HFF-Myc (cell line): ENCODE results near the gene MCEE.
"Not testable (repeated sequence)": the region's sequence is repeated elsewhere in the genome, so short reads cannot be mapped to it uniquely, and the experiment has no call there.

Source experiments
- DNase-seq: peaks from one replicate; pipeline ENCODE4 v3.0.0-alpha.2; 2011; ENCODE audit warnings: low read depth; ENCODE audit errors: extremely low read depth
- H3K4me3 ChIP-seq: replicated peaks from 2 replicates; pipeline ENCODE4 v1.5.1; 2011; ENCODE audit warnings: low read depth, mild to moderate bottlenecking, control low read depth, low read length
- TF ChIP-seq, protein P1 (sequence below): IDR thresholded peaks from 2 replicates; pipeline ENCODE4 v1.5.1; 2012; ENCODE audit warnings: mild to moderate bottlenecking, low read depth, low read length, control low read depth; ENCODE audit errors: missing control alignments

Gene MCEE

DNA sequence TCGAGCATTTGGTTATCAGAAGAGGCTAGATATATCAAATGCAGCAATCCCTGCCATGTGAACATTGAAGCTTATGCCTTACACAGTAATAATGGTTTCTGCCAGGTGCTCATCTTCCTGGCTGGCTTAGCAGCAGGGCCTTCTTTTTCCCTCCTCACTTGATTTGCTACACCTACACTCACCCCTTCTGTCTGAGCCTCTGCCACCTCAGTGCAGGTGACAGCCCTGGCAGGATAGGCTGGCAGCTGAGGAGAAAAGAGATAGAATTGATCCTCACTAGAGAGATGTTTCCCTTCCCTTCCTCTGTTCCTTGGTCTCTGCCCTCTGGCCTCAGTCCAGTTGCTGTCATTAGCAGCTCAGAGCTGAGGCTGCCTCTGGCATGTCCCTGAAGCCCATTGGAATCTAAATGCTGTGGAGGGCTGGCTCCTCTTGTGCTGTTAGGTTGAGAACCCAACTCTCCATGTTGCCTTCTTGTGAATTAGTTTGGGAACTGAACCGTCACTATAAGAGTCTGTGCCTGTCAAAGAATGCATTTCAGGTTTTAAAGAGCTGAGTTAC lies 18.6 kb upstream of the MCEE start:
- TF ChIP-seq, protein P1, sequence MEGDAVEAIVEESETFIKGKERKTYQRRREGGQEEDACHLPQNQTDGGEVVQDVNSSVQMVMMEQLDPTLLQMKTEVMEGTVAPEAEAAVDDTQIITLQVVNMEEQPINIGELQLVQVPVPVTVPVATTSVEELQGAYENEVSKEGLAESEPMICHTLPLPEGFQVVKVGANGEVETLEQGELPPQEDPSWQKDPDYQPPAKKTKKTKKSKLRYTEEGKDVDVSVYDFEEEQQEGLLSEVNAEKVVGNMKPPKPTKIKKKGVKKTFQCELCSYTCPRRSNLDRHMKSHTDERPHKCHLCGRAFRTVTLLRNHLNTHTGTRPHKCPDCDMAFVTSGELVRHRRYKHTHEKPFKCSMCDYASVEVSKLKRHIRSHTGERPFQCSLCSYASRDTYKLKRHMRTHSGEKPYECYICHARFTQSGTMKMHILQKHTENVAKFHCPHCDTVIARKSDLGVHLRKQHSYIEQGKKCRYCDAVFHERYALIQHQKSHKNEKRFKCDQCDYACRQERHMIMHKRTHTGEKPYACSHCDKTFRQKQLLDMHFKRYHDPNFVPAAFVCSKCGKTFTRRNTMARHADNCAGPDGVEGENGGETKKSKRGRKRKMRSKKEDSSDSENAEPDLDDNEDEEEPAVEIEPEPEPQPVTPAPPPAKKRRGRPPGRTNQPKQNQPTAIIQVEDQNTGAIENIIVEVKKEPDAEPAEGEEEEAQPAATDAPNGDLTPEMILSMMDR, result no peak
- no peak overlapping the region for H3K4me3 ChIP-seq
- no peak for DNase-seq

DNA sequence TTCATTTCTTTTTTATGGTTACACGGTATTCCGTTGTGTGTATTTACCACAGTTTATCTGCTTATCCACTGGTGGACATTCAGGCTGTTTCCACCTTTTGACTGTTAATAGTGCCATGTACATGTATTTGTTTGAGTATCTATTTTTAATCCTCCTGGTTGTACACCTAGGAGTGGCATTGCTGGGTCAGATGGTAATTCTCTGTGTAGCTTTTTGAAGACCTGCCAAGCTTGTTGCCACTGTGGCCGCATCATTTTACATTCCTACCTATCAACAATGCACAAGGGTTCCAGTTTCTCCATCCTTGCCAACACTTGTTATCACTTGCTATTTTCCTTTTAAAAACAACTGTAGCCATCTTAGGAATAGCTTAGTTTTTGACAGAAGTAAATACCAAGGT lies 13.8 kb upstream of the MCEE start:
- H3K4me3 ChIP-seq, result no peak overlapping the region
- no peak for DNase-seq
- TF ChIP-seq, protein P1, result no peak

DNA sequence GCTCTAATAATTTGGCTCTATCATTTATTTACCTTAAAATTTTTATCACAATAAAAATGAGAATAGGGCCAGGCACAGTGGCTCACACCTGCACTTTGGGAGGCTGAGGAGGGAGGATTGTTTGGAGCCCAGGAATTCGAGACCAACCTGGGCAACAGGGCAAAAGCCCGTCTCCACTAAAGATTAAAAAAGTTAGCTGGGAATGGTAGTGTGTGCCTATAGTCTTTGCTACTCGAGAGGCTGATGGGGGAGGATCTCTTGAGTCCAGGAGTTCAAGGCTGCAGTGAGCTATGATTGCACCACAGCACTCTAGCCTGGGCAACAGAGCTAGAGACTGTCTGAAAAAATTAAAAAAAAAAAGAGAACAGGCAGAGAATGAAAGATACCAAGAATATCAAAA lies 6.1 kb upstream of the MCEE start:
- no peak for DNase-seq
- H3K4me3 ChIP-seq, result no peak overlapping the region
- TF ChIP-seq, protein P1, result no peak

DNA sequence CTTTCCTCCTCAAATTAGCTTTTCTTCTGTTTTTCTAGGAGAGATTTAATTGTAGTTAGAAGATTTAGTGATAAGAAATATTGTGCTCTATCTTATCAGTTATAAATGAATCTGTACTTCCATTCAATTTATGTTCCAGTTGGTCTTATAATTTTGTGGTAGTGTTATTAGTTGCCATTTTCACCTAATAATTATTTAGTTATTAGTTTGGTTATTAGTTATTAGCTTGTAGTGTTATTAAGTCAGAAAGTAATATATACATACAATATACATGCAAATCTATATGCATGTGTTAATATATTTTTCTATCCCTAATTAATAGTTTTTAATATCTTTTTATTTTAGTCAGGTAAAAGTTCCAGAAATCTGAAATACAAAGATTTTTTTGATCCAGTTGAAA lies 3.6 kb upstream of the MCEE start:
- no peak for DNase-seq
- H3K4me3 ChIP-seq, result no peak overlapping the region
- TF ChIP-seq, protein P1, result no peak

DNA sequence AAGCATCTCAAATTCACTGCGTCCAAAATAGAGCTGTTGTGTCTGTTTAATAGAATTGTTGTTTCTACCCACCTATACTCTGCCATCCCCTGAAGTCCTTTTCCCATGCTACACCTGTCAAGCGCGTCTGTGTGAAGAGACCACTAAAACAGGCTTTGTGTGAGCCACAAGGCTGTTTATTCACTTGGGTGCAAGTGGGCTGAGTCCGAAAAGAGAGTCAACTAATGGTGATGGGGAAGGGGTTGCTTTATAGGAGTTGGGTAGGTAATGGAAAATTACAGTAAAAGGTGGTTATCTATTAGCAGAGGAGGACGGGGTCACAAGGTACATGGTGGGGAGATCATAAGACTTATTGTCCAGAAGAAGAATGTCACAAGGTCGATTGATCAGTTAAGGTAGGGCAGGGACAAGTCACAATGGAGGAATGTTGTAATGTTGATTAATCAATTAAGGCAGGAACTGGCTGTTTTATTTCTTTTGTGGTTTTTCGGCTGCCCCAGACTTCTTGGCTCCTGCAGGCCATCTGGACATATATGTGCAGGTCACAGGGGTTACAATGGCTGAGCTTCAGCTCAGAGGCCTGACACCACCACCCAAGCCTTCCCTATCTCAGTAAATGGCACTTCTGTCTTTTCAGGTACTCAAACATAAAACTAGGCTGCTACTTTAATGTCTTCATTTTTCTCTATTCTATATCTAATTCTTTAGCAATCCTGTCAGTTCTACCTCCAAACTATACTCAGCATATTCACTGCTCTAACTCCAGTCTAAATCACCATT lies 1.5 kb upstream of the MCEE start:
- DNase-seq, result not testable (repeated sequence)

DNA sequence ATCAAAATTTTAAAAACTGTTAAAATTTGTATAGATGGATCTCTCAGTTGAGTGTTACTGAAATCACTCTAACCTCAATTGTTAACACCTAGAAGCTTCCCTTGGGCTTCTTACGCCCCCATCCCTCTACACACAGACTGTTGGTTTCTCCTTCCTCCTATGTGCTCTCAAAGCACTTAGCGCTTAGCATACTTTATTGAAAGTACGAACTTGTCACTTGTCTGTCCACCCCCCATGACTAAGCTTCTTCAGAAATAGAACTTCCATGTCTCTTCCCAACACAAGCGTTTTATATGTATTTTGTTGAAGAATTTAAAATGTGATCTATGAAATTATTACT lies 846 bp upstream of the MCEE start:
- TF ChIP-seq, protein P1, result no peak
- no peak for DNase-seq
- H3K4me3 ChIP-seq, result peak overlapping the region; percentile 97

More for the DNA sequence above, 1.5 kb upstream of the MCEE start:
- peak overlapping the region; percentile 97 for H3K4me3 ChIP-seq

DNA sequence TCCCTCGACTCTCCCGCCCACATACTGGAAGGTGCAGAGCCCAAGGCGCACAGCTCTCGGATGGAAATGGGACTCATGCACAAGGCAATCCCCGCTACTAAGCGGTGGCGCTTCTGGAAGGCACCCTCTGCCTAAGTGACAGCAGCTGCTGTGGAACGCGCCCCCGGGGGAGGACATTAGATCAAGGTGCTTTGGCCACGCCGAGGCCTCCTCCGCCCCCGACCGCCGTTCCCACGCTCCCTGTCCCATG lies 202 bp downstream of the MCEE start:
- TF ChIP-seq, protein P1, result no peak
- H3K4me3 ChIP-seq, result peak overlapping the region; percentile 97
- no peak for DNase-seq
